ENCODE measurements around the gene TPK1.

GRCh38 chr7:144408121-144408520 lies 427.7 kb downstream of the TPK1 start:
- TF ChIP-seq POLR2A (IDR thresholded peaks at IDR 0.05; ENCODE audit: low read depth, low read length) (no peak), TAF1 (IDR thresholded peaks at IDR 0.05; ENCODE audit: borderline replicate concordance, low read depth, low read length) (no peak), POLR2AphosphoS5 (IDR thresholded peaks at IDR 0.05; ENCODE audit: low read depth, low read length) (no peak)

Measured in GM12892 (cell line).